NCI-H526 treated with DMSO at 0.1 percent for 48 hours (cell line): Measurements from ENCODE around the gene ZNF649.

Source experiments
- DNase-seq: peaks from one replicate; lab custom pipeline; 2025; lab: John Stamatoyannopoulos, UW

Gene ZNF649

DNA sequence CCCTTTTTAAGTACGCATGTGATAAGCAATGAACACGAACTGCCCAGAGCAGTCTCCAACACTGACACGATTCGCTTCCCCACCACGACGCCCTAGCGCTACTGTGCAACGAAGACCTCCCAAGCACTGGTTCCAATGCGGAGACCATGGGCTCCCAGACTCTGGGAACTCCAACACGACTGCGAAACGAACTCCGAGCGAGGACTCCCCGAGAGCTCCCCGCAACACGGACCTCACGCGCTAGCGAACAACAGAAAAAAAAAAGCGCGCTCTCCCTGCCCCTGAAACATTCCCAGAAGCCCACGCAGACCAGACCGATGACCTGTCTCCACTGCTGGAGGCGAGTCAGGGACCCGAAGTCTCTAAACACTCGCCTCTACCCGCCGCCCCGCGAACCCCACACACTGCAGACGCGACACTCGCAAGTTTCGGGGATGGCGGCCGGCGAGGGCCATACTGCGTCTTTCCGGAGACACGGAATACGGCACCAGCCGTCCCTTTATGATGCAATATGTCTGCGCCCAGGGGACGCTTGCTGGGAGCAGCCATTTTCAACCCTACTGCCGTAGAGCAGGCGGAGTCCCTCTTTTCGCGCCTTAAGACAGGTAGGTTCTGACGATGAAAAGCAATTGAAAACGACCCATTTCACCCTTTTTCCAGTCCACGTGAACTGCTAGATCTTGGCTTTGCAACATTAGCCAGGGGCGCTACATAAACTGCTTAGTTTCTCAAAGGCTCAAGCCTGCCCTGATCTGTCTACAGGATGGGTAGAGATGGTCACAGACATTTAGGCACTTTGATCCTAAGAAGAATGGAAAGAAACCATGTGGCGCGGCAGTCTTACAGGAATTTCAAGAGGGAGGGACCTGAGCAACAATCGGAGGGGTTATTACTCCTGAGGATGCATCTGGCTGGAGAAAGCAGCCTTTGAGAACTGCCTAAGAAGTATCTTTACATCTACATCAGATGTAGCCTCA is 17.0 kb downstream of the ZNF649 start, which contains the start of gene ZNF577:
Gene ZNF577, minus strand, starts transcription at position 430 of the 977 bp plus-strand sequence. CDS start 7,569 bp downstream, outside the sequence.
- no peak for DNase-seq

GRCh38 chr19:51884713-51885112 is 20.1 kb downstream of the ZNF649 start:
- DNase-seq = no peak

DNA sequence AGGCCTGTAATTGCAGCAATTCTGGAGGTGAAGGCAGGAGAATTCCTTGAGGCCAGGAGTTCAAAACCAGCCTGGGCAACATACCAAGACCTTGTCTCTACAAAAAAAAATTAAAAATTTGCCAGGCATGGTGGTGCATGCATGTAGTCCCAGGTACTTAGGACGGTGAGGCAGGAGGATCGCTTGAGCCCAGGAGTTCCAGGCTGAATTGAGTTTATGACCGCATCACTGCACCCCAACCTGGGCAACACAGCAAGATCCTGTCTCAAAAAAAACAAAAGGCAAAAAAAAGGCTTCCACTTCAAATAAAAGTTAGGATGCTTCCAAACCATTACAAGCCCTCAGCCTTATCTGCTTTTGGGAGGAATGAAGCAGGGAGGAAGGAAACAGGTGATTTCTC is 22.3 kb downstream of the ZNF649 start:
- no peak for DNase-seq

DNA sequence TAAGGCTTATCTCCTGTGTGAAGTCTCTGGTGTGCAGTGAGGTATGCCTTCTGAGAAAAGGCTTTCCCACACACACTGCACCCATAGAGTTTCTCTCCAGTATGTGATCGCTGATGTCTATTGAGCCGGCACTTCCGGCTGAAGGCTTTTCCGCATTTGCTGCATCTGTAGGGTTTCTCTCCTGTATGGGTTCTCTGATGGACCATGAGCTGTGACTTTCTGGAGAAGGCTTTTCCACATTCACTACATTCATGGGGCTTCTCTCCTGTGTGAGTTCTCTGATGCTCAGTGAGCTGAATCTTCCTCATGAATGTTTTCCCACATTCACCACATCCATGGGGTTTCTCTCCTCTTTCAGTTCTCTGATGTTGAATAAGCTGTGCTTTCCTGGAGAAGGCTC is 31.7 kb downstream of the ZNF649 start:
- DNase-seq = no peak

DNA sequence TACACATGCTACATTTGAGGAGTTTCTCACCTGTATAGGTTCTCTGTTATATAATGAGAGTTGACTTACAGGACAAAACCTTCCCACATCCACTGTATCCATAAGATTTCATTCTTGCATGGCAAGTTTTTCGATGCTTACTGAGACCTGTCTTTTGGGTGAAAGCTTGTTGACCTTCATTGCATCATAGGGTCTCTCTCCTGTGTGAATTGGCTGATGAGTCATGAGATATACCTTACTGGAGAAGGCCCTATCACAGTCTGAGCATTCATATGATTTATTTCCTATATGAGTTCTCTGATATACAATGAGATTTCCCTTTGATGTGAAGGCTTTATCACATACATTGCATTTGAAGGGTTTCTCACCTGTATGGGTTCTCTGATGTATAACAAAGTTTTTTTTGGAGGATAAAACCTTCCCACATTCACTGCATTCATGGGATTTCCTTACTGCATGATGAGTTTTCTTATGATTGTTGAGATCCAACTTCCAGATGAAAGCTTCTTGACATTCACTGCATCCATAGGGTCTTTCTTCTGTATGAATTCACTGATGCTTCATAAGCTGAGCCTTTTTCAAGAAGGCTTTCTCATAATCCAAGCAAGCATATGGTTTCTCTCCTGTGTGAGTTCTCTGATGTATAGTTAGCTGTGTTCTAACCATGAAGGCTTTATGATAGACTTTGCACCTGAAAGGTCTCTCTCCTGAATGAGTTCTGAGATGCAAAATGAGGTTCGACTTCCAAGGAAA is 42.8 kb downstream of the ZNF649 start:
- DNase-seq = no peak
